VCaP (cell line): ENCODE data around the gene ANKRD17.
"Not testable (repeated sequence)": the region's sequence is repeated elsewhere in the genome, so short reads cannot be mapped to it uniquely, and the experiment has no call there.

Experiments
- H3K27ac ChIP-seq: fragments of 450-650 bp; 2 replicates; pipeline ENCODE4 v1.5.1; 2017
- CTCF ChIP-seq: fragments of 450-650 bp; conservative IDR thresholded peaks from 2 replicates; pipeline ENCODE4 v1.5.1; 2017; ENCODE audit warnings: mild to moderate bottlenecking, moderate library complexity

Gene ANKRD17

DNA sequence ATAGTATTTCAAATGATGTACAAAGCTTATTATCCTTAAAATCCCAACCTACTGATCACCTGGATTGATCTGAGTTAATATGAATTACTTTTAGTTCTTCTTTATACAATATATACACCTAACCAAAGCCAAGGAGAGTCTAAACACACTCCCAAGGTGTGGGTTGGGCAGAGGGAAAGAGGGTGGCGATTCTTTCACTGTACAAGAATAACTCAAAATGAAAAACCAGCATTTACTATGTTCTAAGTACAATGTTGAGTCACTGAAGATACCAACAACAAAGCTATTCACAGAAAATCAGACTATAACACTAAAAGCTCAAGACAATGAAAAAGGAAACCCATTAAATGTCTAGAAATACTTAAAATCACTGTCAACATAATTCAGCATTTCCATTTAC lies 46.6 kb downstream of the ANKRD17 start:
- TF ChIP-seq CTCF = no peak
- no peak overlapping the region for H3K27ac ChIP-seq

DNA sequence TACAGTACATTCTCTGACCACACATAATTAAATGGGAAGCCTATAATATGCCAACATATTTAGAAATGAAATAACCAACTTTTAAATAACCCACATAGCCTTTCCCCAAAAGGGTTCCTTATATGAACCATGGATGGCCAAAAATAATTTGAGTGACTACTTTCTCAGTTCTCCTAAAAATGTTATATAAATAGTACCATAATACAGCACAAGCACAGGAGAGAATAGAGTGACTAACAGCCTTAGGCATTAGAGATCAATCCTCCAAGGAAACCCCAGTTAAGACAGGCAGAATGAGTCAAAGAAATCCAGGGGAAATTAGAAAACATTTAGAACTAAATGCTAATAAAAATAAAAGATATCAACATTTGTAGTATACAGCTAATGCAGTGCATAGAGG lies 50.2 kb downstream of the ANKRD17 start:
- no peak overlapping the region for H3K27ac ChIP-seq
- TF ChIP-seq CTCF = no peak

DNA sequence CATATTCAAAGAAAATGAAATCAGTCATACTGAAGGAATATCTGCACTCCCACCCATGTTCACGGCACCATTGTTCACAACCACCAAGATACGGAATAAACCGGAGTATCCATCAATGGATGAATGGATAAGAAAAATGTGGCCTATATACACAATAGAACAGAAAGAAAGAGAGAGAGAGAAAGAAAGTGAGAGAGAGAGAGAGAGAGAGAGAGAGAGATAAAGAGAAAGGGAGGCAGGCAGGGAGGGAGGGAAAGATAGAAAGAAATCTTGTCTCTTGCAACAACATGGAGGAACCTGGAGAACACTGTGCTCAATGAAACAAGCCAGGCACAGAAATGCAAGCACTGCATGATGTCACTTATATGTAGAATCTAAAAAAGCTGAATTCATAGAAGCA lies 52.4 kb downstream of the ANKRD17 start:
- H3K27ac ChIP-seq = no peak overlapping the region
- TF ChIP-seq CTCF = no peak

GRCh38 chr4:73205482-73205881 lies 53.1 kb downstream of the ANKRD17 start:
- no peak overlapping the region for H3K27ac ChIP-seq
- TF ChIP-seq CTCF = no peak

- not testable (repeated sequence) for H3K27ac ChIP-seq
Measured at GRCh38 chr4:73203976-73204375, 54.6 kb downstream of the ANKRD17 start.

- H3K27ac ChIP-seq = no peak overlapping the region
- TF ChIP-seq CTCF = no peak
Measured at GRCh38 chr4:73197220-73197619, 61.4 kb downstream of the ANKRD17 start.

DNA sequence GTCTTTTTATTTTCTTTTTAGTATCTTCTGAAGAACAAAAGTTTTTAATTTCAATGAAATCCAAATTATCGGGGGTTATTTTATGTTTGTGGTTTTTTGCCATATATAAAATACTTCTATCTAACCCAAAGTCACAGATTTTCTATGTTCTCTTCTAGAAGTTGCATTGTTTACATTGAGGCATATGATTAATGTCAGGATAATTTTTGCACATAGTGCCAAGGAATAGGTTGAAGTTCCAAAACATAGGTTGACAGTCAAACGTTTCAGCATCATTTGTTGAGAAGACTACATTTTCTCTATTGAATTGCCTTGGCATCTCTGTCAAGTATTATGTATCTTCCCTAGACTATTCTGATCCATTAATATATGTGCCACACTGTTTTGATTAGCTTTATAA lies 64.5 kb downstream of the ANKRD17 start:
- H3K27ac ChIP-seq = no peak overlapping the region
- TF ChIP-seq CTCF = no peak

DNA sequence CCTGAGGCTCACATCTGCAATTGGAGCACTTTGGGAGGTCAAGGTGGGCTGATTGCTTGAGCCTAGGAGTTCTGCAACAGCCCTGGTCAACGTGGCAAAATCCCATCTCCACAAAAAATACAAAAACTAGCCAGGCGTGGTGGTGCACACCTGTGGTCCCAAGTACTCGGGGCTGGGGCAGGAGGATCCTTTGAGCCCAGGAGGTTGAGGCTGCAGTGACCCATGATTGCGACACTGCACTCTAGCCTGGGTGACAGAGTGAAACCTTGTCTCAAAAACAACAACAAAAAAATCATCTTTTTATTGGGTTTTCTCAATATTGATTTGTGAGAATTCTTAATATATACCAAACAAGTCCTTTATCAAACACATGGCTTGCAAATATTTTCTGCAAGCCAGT lies 64.9 kb downstream of the ANKRD17 start:
- no peak overlapping the region for H3K27ac ChIP-seq
- no peak for TF ChIP-seq CTCF
